NB4 (cell line): ENCODE data around the gene CHST15.

ENCODE experiments used
- POLR2A ChIP-seq: IDR thresholded peaks from 2 replicates; pipeline ENCODE4 v1.6.1; 2011; ENCODE audit warnings: mild to moderate bottlenecking; ENCODE audit not compliant: insufficient read length; ENCODE audit errors: extremely low read depth
- TF ChIP-seq, protein P1 (sequence below): IDR thresholded peaks from one replicate; pipeline ENCODE4 v1.5.1; 2012; ENCODE audit warnings: low read depth, low read length

DNA sequence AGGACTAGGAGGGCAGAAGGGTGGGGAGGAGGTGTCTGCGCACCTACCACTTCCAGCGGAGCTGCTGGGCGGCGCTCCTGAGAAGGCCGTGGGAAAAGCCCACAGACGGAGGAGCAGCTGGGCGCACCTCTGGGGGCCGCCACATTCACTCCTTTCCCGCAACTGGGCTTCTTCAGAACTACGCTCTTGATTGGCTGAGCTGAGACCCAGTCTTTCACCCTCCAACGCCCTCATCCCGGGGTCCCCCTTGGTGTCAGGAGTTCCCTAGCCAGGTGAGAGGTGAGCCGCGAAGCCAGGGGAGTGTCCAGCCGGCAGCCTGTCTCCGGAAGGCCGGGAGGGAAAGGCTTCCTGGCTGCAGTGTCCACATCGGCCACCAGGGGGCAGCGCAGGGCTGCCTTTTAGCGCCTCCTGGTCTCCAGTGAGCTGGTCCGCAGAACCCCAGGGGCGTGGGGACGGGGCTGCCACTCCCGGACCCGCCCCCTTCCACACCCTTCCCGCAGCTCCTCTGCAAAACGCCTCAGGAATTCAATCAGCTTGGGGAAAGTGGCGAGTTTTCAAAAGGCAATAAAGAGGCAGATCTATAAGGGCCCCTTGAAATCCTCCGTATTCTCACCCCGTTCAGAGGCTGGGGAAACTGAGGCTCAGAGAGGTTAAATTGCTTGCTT, 98.8 kb downstream of the CHST15 start:
- TF ChIP-seq, protein P1, sequence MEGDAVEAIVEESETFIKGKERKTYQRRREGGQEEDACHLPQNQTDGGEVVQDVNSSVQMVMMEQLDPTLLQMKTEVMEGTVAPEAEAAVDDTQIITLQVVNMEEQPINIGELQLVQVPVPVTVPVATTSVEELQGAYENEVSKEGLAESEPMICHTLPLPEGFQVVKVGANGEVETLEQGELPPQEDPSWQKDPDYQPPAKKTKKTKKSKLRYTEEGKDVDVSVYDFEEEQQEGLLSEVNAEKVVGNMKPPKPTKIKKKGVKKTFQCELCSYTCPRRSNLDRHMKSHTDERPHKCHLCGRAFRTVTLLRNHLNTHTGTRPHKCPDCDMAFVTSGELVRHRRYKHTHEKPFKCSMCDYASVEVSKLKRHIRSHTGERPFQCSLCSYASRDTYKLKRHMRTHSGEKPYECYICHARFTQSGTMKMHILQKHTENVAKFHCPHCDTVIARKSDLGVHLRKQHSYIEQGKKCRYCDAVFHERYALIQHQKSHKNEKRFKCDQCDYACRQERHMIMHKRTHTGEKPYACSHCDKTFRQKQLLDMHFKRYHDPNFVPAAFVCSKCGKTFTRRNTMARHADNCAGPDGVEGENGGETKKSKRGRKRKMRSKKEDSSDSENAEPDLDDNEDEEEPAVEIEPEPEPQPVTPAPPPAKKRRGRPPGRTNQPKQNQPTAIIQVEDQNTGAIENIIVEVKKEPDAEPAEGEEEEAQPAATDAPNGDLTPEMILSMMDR = peak; percentile 91
- TF ChIP-seq POLR2A = no peak
